Endothelial cell of umbilical vein (primary cell): ENCODE data around the gene RECK. TPM values are rescaled to one million over a fixed set of nuclear protein-coding genes. Genes with fewer than 3 reads are reported as not detected.

ENCODE experiments used
- BruUV-seq: library from RNA; stranded (reverse); fragments of 400-500 nt; replicated peaks from 2 replicates; lab custom pipeline; 2021; lab: Mats Ljungman, UMichigan
- CTCF ChIA-PET: fragments of 300-600, 350-600 bp; sonication (Branson Sonifier 250); formaldehyde crosslinking; loops from one replicate; lab custom pipeline; 2021; ENCODE audit warnings: antibody characterized with exemption, inconsistent platforms; lab: Charles Lee
- POLR2A ChIA-PET: fragments of 300-600, 350-600 bp; sonication (Branson Sonifier 250); formaldehyde crosslinking; loops from one replicate; lab custom pipeline; 2021; ENCODE audit warnings: antibody characterized with exemption, inconsistent platforms; lab: Charles Lee
- DNase-seq: peaks from one replicate; pipeline ENCODE4 v3.0.0-alpha.2; 2011; ENCODE audit warnings: low read depth, low spot score
- FAIRE-seq: peaks from 2 replicates; lab custom pipeline; 2011; peaks lifted over from hg19 to GRCh38; lab: Jason Lieb, UNC
- H2AFZ ChIP-seq: 2 replicates; pipeline ENCODE4 v1.6.0; 2012; ENCODE audit warnings: low read depth, low read length, control low read depth, inconsistent platforms
- H3K27ac ChIP-seq: 2 replicates; pipeline ENCODE4 v1.5.1; 2011; ENCODE audit warnings: low read depth, mild to moderate bottlenecking, control low read depth, low read length, moderate library complexity; ENCODE audit not compliant: insufficient read depth
- H3K27me3 ChIP-seq, 2 experiments: 2 replicates each; pipeline versions ENCODE4 v1.6.0 to v1.6.1; 2011; ENCODE audit warnings: low read length in 2 of 2, mixed read lengths in 1 of 2; ENCODE audit not compliant: control insufficient read depth in 2 of 2, insufficient read depth in 2 of 2
- H3K36me3 ChIP-seq, 2 experiments: 2 replicates in 1 of 2; 3 replicates in 1 of 2; pipeline ENCODE4 v1.5.1; 2011; ENCODE audit warnings: low read length in 2 of 2, mild to moderate bottlenecking in 1 of 2, moderate library complexity in 1 of 2; ENCODE audit not compliant: control insufficient read depth in 2 of 2, insufficient read depth in 2 of 2; ENCODE audit errors: extremely low read depth in 1 of 2
- H3K4me1 ChIP-seq: 3 replicates; pipeline ENCODE4 v1.5.1; 2011; ENCODE audit warnings: mild to moderate bottlenecking, low read length; ENCODE audit not compliant: control insufficient read depth, insufficient read depth; ENCODE audit errors: extremely low read depth
- H3K4me2 ChIP-seq: 2 replicates; pipeline ENCODE4 v1.6.1; 2011; ENCODE audit warnings: low read length, control low read depth, mixed read lengths; ENCODE audit not compliant: insufficient read depth
- H3K4me3 ChIP-seq, 3 experiments: fragments of 200-600 bp in 1 of 3; sonication (generic), shearing (Covaris generic) in 1 of 3; replicated peaks in 1 of 3; 2 replicates each; pipeline ENCODE4 v1.5.1; 2011 to 2016; ENCODE audit warnings: control low read depth in 3 of 3, low read length in 3 of 3, mild to moderate bottlenecking in 2 of 3, inconsistent platforms in 1 of 3, low read depth in 1 of 3, moderate library complexity in 1 of 3; ENCODE audit not compliant: insufficient read depth in 1 of 3
- H3K79me2 ChIP-seq: 2 replicates; pipeline ENCODE4 v1.6.0; 2012; ENCODE audit warnings: low read length, inconsistent platforms; ENCODE audit not compliant: control insufficient read depth, insufficient read depth
- H3K9ac ChIP-seq: replicated peaks from 2 replicates; pipeline ENCODE3; 2011; ENCODE audit warnings: low read length, control low read depth; ENCODE audit not compliant: insufficient read depth; ENCODE audit errors: extremely low read depth
- H3K9me1 ChIP-seq: replicated peaks from 3 replicates; pipeline ENCODE4 v1.6.0; 2011; ENCODE audit warnings: mild to moderate bottlenecking, low read length; ENCODE audit not compliant: control insufficient read depth, insufficient read depth; ENCODE audit errors: extremely low read depth
- H3K9me3 ChIP-seq: replicated peaks from 2 replicates; pipeline ENCODE4 v1.5.1; 2012; ENCODE audit warnings: low read length, inconsistent platforms; ENCODE audit not compliant: control insufficient read depth, insufficient read depth
- H4K20me1 ChIP-seq: replicated peaks from 2 replicates; pipeline ENCODE3; 2011; ENCODE audit warnings: mild to moderate bottlenecking, low read length; ENCODE audit not compliant: control insufficient read depth, insufficient read depth; ENCODE audit errors: extremely low read depth
- CTCF ChIP-seq, 2 donors: IDR thresholded peaks; 1 replicate in 1 of 2; 2 replicates in 1 of 2; pipeline ENCODE4 v1.5.1; 2011; ENCODE audit warnings: low read length in 2 of 2, mild to moderate bottlenecking in 2 of 2, moderate library complexity in 2 of 2, control low read depth in 1 of 2, inconsistent platforms in 1 of 2, low read depth in 1 of 2; ENCODE audit not compliant: insufficient read depth in 1 of 2; ENCODE audit errors: extremely low read depth in 1 of 2
- EZH2 ChIP-seq: IDR thresholded peaks from 2 replicates; pipeline ENCODE4 v1.6.1; 2012; ENCODE audit warnings: borderline replicate concordance, low read depth, mild to moderate bottlenecking, moderate library complexity, low read length, inconsistent platforms; ENCODE audit not compliant: severe bottlenecking
- FOS ChIP-seq: IDR thresholded peaks from 2 replicates; pipeline ENCODE4 v1.6.1; 2011; ENCODE audit warnings: mild to moderate bottlenecking, low read length, moderate library complexity, borderline replicate concordance; ENCODE audit not compliant: insufficient read depth
- GATA2 ChIP-seq: IDR thresholded peaks from 2 replicates; pipeline ENCODE4 v1.7.0; 2011; ENCODE audit warnings: low read depth, mild to moderate bottlenecking, moderate library complexity, mixed read lengths, low read length; ENCODE audit not compliant: insufficient read length, insufficient read depth
- JUN ChIP-seq: IDR thresholded peaks from 2 replicates; pipeline ENCODE4 v1.6.1; 2011; ENCODE audit warnings: borderline replicate concordance, low read depth; ENCODE audit not compliant: insufficient read length, insufficient read depth
- MAX ChIP-seq: IDR thresholded peaks from 2 replicates; pipeline ENCODE4 v1.6.1; 2011; ENCODE audit not compliant: insufficient read depth, insufficient read length
- MYC ChIP-seq: IDR thresholded peaks from one replicate; pipeline ENCODE4 v1.6.1; 2011; ENCODE audit warnings: mild to moderate bottlenecking, low read depth, low read length
- POLR2A ChIP-seq: IDR thresholded peaks from 2 replicates; pipeline ENCODE4 v1.6.1; 2012; ENCODE audit warnings: low read depth, mild to moderate bottlenecking, control low read depth, low read length
- POLR2AphosphoS5 ChIP-seq: IDR thresholded peaks from 2 replicates; pipeline ENCODE4 v1.6.1; 2012; ENCODE audit warnings: low read depth, mild to moderate bottlenecking, control low read depth, low read length, moderate library complexity; ENCODE audit not compliant: insufficient read depth
- dilution Hi-C: fragments of 300-500 bp; cut with MboI; formaldehyde crosslinking; loops from one replicate; pipeline ENCODE4 v1.15.0; 2019; ENCODE audit warnings: low sequenced_read_pairs; ENCODE audit not compliant: extremely low pct_ligation_motif_present
- intact Hi-C: fragments of 100-400 bp; cut with micrococcal nuclease; formaldehyde crosslinking; loops from one replicate; pipeline ENCODE4 v1.10.0; 2022
- polyA plus RNA-seq, 4 experiments: library from polyadenylated mRNA; depleted of rRNA in 3 of 4; stranded (reverse) in 3 of 4; unstranded in 1 of 4; fragments of >200 nt; gene quantifications; 2 replicates each; pipeline versions ENCODE4 v1.2.1 to v1.2.3, GENCODE V29; 2011 to 2012; ENCODE audit warnings: missing spikeins in 1 of 4
- total RNA-seq: library from RNA; stranded (reverse); gene quantifications from 2 replicates; pipeline ENCODE4 v1.2.3, GENCODE V29; 2021

Gene RECK
- total and polyA plus RNA-seq, 2 donors (not counting 3 experiments of a cell fraction or from before 2014, with no cell fraction given): 12.0 to 14.1 TPM

GRCh38 chr9:35993976-35994720, 42.6 kb upstream of the RECK start:
- no peak for FAIRE-seq
- Histone ChIP-seq H3K9me3 (no peaks in the 10 kb centered on the region), H3K4me1 (no peaks in the 10 kb centered on the region), H3K27ac (no peak overlapping the region), H3K79me2 (no peaks in the 10 kb centered on the region), H3K9ac (no peak overlapping the region), H3K9me1 (no peaks in the 10 kb centered on the region), H3K4me3 (no peak overlapping the region), H2AFZ (no peak overlapping the region), H3K27me3 (peaks cover 10 to 13% of the 10 kb centered on the region in 2 experiments), H3K4me2 (no peak overlapping the region), H4K20me1 (no peaks in the 10 kb centered on the region), H3K36me3 (no peaks in the 10 kb centered on the region)
- BruUV-seq: no TSS peak
- TF ChIP-seq POLR2AphosphoS5: no peak
- TF ChIP-seq JUN: no peak
- no peak for TF ChIP-seq FOS
- no peak for TF ChIP-seq MAX
- DNase-seq: no peak
- intact Hi-C loops (loop anchor here (10.0 kb wide), 1 partner anchor 1721 kb away; no protein-coding TSS in a partner anchor), dilution Hi-C loops (no loop called here)
- POLR2A ChIA-PET: no interaction called here
- CTCF ChIA-PET: interaction anchor here (0.6 to 3.6 kb wide), 6 partner anchors 10 to 40 kb away, joined by 3 to 25 read pairs (median 4); no protein-coding TSS in a partner anchor

GRCh38 chr9:35994959-35995358, 41.8 kb upstream of the RECK start:
- H3K4me1 ChIP-seq: no peaks in the 10 kb centered on the region
- no peak overlapping the region for H3K27ac ChIP-seq
- no peaks in the 10 kb centered on the region for H3K79me2 ChIP-seq
- peaks cover 10% of the 10 kb centered on the region in 2 experiments for H3K27me3 ChIP-seq
- no TSS peak for BruUV-seq
- ChIA-PET POLR2A (interaction anchor here (0.6 kb wide), 1 partner anchor 374 kb away, joined by 3 read pairs; no protein-coding TSS in a partner anchor), CTCF (interaction anchor here (1.0 to 3.6 kb wide), 6 partner anchors 13 to 172 kb away, joined by 3 to 25 read pairs (median 4); no protein-coding TSS in a partner anchor)
- intact Hi-C loops (loop anchor here (10.0 kb wide), 1 partner anchor 1720 kb away; no protein-coding TSS in a partner anchor), dilution Hi-C loops (no loop called here)
- H4K20me1 ChIP-seq: no peaks in the 10 kb centered on the region
- H3K4me3 ChIP-seq: no peak overlapping the region
- H3K9ac ChIP-seq: no peak overlapping the region
- H3K9me1 ChIP-seq: no peaks in the 10 kb centered on the region
- DNase-seq (no peak), FAIRE-seq (no peak)
- H3K9me3 ChIP-seq: no peaks in the 10 kb centered on the region
- no peaks in the 10 kb centered on the region for H3K36me3 ChIP-seq
- no peak overlapping the region for H3K4me2 ChIP-seq
- H2AFZ ChIP-seq: no peak overlapping the region
- no peak for TF ChIP-seq CTCF (IDR thresholded peaks at IDR 0.05; ENCODE audit: extremely low read depth in 1 of 2, insufficient read depth in 1 of 2, low read depth in 1 of 2, low read length in 2 of 2)
- no peak for TF ChIP-seq EZH2
- no peak for TF ChIP-seq GATA2
- TF ChIP-seq MAX: no peak
- no peak for TF ChIP-seq POLR2A
- TF ChIP-seq FOS: no peak
- no peak for TF ChIP-seq MYC
- TF ChIP-seq POLR2AphosphoS5: no peak
- TF ChIP-seq JUN: no peak
